ENCODE measurements around the gene F7. TPM values are rescaled to one million over a fixed set of nuclear protein-coding genes. Genes with fewer than 3 reads are reported as not detected.

F7 gene
- total RNA-seq, 1 donor from 2014 or later = not detected

GRCh38 chr13:113059891-113060290, 45.7 kb upstream of the F7 start:
- Mint-ChIP-seq H3K27me3 (ENCODE audit: unreplicated experiment) (peaks cover 3% of the 10 kb centered on the region), H3K4me3 (ENCODE audit: unreplicated experiment) (no peak overlapping the region), H3K27ac (ENCODE audit: unreplicated experiment) (no peak overlapping the region), H3K36me3 (ENCODE audit: unreplicated experiment) (no peaks in the 10 kb centered on the region), H3K4me1 (ENCODE audit: low read depth, unreplicated experiment) (peaks cover 8% of the 10 kb centered on the region), H3K9me3 (ENCODE audit: unreplicated experiment) (peaks cover 2% of the 10 kb centered on the region)
- no peak for TF ChIP-seq CTCF (IDR thresholded peaks at IDR 0.05; ENCODE audit: partially characterized antibody, unreplicated experiment)
- DNase-seq = peak; percentile 27

GRCh38 chr13:113060557-113061270, 44.9 kb upstream of the F7 start:
- no peak for TF ChIP-seq CTCF (IDR thresholded peaks at IDR 0.05; ENCODE audit: partially characterized antibody, unreplicated experiment)
- H3K36me3 Mint-ChIP-seq (ENCODE audit: unreplicated experiment) = no peaks in the 10 kb centered on the region
- H3K27ac Mint-ChIP-seq (ENCODE audit: unreplicated experiment) = no peak overlapping the region
- H3K4me1 Mint-ChIP-seq (ENCODE audit: low read depth, unreplicated experiment) = peaks cover 10% of the 10 kb centered on the region
- H3K27me3 Mint-ChIP-seq (ENCODE audit: unreplicated experiment) = no peaks in the 10 kb centered on the region
- DNase-seq = peak; percentile 19
- no peak overlapping the region for H3K4me3 Mint-ChIP-seq (ENCODE audit: unreplicated experiment)
- peaks cover 2% of the 10 kb centered on the region for H3K9me3 Mint-ChIP-seq (ENCODE audit: unreplicated experiment)

GRCh38 chr13:113061271-113061625, 44.3 kb upstream of the F7 start:
- peaks cover 2% of the 10 kb centered on the region for H3K9me3 Mint-ChIP-seq (ENCODE audit: unreplicated experiment)

GRCh38 chr13:113061796-113062425, 43.7 kb upstream of the F7 start:
- Mint-ChIP-seq H3K9me3 (ENCODE audit: unreplicated experiment) (peaks cover 4% of the 10 kb centered on the region), H3K4me3 (ENCODE audit: unreplicated experiment) (no peak overlapping the region), H3K27me3 (ENCODE audit: unreplicated experiment) (peaks cover under 1% of the 10 kb centered on the region), H3K36me3 (ENCODE audit: unreplicated experiment) (no peaks in the 10 kb centered on the region), H3K27ac (ENCODE audit: unreplicated experiment) (no peak overlapping the region), H3K4me1 (ENCODE audit: low read depth, unreplicated experiment) (peaks cover 10% of the 10 kb centered on the region)
- no peak for TF ChIP-seq CTCF (IDR thresholded peaks at IDR 0.05; ENCODE audit: partially characterized antibody, unreplicated experiment)
- peak; percentile 12 for DNase-seq

More at GRCh38 chr13:113061271-113061625, 44.3 kb upstream of the F7 start:
- no peak for TF ChIP-seq CTCF (IDR thresholded peaks at IDR 0.05; ENCODE audit: partially characterized antibody, unreplicated experiment)
- H3K4me3 Mint-ChIP-seq (ENCODE audit: unreplicated experiment) = no peak overlapping the region
- peak; percentile 26 for DNase-seq
- no peak overlapping the region for H3K27ac Mint-ChIP-seq (ENCODE audit: unreplicated experiment)
- H3K4me1 Mint-ChIP-seq (ENCODE audit: low read depth, unreplicated experiment) = peaks cover 10% of the 10 kb centered on the region
- H3K27me3 Mint-ChIP-seq (ENCODE audit: unreplicated experiment) = no peaks in the 10 kb centered on the region
- H3K36me3 Mint-ChIP-seq (ENCODE audit: unreplicated experiment) = no peaks in the 10 kb centered on the region

- TF ChIP-seq CTCF (IDR thresholded peaks at IDR 0.05; ENCODE audit: partially characterized antibody, unreplicated experiment) = no peak
- no peaks in the 10 kb centered on the region for H3K36me3 Mint-ChIP-seq (ENCODE audit: unreplicated experiment)
- no peak overlapping the region for H3K4me3 Mint-ChIP-seq (ENCODE audit: unreplicated experiment)
- H3K4me1 Mint-ChIP-seq (ENCODE audit: low read depth, unreplicated experiment) = peaks cover 10% of the 10 kb centered on the region
- DNase-seq = no peak
- no peak overlapping the region for H3K27ac Mint-ChIP-seq (ENCODE audit: unreplicated experiment)
- peaks cover 4% of the 10 kb centered on the region for H3K9me3 Mint-ChIP-seq (ENCODE audit: unreplicated experiment)
- peaks cover 2% of the 10 kb centered on the region for H3K27me3 Mint-ChIP-seq (ENCODE audit: unreplicated experiment)
Observed at GRCh38 chr13:113062691-113063090, 42.9 kb upstream of the F7 start.
